Stimulated activated naive CD4-positive, alpha-beta T cell (primary cell): Measurements from ENCODE around the gene MAN1A2.
"Not testable (repeated sequence)": the region's sequence is repeated elsewhere in the genome, so short reads cannot be mapped to it uniquely, and the experiment has no call there.

ENCODE experiments used
- DNase-seq, 6 experiments: peaks; one replicate each; lab custom pipeline; 2025; lab: John Stamatoyannopoulos, UW

The MAN1A2 gene

DNA sequence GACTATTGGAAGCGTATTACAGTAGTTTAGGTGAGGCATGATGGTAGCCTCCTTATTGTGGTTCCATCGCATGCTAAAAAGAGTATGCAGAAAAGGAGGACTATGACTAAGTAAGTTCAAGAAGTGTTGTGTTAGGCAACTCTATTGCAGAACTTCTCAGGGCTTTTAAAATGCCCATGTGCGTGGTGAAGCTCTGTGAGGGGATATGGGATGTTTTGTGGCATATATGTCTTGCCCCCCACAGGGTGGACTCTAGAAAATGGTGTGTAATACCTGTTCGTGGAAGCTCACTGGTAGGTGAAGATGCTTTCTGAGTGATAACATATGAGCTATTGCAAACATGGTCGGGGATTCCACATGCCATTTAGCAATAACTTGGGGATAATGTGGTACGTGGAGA, 31.7 kb downstream of the MAN1A2 start:
- no peak for DNase-seq

DNA sequence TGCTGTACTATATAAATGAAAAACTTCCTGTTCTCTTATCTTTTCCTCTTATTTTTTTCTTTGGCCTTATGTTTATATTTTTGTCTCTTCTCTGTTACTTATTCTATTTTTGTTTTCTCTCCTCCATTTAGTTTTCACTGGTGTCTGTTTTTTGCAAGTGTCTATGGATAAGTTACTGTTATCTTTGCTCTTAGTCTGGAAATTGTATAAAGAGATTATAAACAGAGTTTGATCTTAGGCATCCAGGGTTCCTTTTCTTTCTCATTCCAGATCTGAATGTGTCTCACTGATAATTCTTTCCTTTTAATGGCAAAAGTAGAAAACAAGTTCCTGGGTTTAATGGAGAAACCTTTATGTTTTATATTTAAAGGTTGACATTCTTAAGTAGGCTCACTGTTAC, 34.5 kb downstream of the MAN1A2 start:
- DNase-seq, result no peak

DNA sequence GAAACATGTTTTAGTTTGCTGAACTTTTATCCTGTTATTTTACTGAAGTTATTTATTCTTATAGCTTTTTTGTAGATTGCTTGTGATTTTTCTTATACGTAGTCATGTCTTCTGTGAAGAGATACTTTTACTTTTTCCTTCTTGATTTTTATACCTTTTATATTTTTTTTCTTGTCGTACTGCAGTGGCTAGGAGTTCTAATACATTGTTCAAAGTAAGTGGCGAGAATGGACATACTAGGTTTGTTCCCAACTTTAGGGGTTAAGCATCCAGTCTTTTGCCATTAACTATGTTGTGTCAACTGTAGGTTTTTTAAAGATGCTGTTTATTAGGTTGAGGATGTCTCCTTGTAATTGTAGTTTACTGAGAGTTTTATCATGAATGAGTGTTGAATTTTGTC, 36.3 kb downstream of the MAN1A2 start:
- DNase-seq, result no peak

GRCh38 chr1:117405042-117405441, 37.8 kb downstream of the MAN1A2 start:
- no peak for DNase-seq

DNA sequence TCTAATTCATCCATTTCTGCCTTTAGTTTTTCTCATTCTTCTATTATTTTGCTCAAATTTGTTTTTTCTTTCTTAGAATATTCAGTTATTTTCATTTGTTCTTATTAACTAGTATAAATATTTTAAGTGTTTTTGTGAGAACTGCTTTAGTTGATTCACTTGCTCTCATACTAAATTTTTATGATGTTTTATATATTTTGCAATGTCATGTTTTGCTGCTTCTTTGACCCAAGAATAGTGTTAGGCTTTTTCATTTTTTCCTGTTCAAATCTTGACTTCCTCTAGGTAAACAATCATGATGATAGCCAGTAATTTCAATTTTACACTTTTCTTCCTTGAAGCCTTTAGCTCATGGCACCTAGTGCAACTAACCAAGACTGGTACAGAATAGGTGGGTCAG, 45.2 kb downstream of the MAN1A2 start:
- no peak for DNase-seq

- DNase-seq, result no peak
Observed at GRCh38 chr1:117413412-117413811, 46.2 kb downstream of the MAN1A2 start.

DNA sequence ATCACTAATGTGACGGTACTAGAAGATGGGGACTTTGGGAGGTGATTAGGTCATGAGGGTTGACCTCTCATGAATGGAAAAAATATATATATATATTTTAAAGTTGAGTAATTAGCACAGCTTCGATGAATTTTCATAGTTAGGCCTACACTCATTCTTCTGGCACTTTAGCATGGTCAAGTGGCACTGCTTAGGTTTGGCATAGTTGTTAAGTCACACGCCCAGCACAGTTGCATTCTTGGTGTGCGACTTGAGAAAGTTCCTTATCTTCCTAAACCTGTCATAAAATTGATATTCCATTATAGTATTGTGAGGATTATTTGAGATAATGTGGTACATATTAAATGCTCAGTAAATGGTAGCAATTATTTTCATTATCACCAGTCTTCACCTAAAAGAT, 47.7 kb downstream of the MAN1A2 start:
- no peak for DNase-seq

DNA sequence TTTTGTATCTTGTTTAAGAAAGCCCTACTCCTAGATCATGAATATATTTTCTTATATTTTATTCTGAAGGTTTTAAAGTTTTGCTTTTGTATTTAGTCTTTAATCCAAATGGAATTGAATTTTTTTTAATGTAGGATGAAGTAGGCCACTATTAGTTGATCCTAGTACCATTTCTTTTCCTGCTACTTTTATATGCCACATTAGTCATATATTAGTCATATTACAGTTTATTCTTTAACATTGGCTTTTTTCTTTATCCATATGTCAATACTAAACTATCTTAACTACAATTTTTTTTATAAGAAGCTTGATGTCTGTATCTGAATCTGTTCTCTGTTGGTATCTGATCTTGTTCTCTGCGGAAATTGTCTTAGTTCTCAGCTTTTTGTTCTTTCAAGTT, 48.8 kb downstream of the MAN1A2 start:
- DNase-seq, result no peak

DNA sequence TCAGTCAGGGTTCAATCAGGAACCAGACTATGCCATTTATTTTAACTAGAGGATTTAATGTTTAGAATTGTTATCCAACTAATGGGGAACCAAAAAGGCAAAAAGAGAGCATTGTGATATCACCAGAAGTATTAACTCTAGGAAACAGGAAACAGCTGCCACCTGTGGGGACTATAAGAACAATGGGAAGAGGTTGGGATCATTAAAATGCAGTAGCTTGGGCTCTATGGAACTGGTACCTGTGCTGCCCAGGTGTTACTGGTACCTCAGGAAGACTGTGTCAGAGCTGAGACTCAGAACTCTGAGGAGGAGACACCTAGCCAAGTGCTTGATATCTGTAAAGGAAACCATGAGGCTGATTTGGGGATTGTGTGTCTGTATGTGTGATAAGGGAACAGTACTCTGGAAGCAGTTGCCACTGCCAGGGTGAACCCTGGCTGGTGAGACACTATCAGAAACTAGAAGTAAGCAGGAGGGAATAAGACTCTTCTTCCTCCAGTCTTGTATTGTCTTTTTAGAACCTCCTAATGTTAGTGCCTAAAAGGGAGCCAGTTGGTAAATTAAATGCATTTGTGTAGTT, 49.4 kb downstream of the MAN1A2 start:
- DNase-seq, result no peak

DNA sequence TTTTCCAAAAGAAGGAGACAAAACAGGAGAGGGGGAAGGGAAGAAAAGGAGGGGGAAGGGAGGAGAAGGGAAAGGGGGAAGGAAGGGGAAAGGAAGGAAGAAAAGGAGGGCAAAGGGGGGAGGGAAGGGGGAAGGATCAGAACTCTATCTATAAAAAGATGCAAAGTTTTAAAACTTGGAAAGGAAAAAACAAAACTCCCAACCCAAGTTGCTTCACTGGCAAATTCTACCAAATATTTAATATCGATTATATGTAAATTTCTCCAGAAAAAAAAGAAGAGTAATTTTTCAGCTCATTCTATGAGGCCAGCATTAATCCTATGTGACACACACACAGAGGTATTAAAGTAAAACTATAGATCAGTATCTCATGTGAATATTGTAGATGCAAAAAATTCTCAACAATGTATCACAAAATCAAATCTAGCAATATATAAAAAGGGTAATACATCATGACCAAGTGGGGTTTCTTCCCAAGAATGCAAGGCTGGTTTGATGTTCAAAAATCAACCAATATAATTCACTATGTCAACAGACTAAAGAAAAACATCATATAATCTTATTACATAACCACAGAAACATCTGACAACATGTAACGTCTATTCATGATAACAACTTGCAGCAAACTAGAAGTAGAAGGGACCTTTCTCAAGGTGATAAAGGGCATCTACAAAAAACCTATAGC, 57.9 kb downstream of the MAN1A2 start:
- no peak for DNase-seq

GRCh38 chr1:117427297-117427696, 60.0 kb downstream of the MAN1A2 start:
- no peak for DNase-seq

- DNase-seq, result no peak
Observed at GRCh38 chr1:117433943-117434342, 66.7 kb downstream of the MAN1A2 start.

DNA sequence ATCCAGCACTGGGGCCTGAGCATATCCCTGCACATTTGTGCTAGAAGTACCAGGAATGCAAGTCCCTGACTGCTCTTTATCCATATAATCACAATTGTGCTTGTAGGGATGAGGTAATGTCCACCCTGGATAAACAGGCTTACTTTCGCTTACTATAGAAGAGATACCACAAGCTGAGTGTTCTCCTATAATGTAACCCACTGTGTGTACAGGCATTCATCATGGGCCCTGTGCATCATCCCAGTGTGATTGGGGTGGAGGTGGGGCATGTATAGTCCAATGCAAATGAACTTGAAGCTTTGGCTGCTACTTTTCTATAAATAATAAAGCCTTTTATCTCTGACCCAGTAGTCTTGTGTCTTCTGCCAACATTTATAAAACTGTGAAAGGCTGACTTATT, 69.3 kb downstream of the MAN1A2 start:
- DNase-seq, result no peak

DNA sequence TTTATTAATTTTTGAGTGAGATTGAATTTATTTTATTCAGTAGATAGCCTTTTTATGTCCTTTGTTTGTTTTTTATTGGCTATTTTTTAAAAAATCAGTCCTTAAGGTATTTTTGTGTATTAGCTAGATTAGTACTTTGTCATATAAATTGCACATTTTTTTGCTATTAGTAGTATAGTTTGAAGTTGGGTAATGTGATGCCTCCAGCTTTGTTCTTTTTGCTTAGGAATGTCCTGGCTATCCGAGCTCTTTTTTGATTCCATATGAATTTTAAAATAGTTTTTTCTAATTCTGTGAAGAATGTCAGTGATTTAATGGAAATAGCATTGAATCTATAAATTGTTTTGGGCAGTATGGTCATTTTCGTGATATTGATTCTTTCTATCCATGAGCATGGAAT, 80.4 kb downstream of the MAN1A2 start:
- no peak for DNase-seq

DNA sequence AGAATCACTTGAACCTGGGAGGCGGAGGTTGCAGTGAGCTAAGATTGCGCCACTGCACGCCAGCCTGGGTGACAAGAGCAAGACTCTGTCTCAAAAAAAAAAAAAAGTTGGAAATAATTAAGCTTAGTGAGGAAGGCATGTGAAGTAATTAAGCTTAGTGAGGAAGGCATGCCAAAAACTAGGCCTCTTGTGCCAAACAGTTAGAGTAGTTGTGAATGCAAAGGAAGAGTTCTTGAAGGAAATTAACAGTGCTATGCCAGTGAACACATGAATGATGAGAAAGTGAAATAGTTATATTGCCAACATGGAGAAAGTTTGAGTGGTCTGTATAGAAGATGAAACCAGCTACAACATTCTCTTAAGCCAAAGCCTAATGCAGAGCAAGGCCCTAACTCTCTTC, 85.0 kb downstream of the MAN1A2 start:
- no peak for DNase-seq

- DNase-seq, result no peak
Observed at GRCh38 chr1:117453958-117454357, 86.7 kb downstream of the MAN1A2 start.

GRCh38 chr1:117458410-117458809, 91.2 kb downstream of the MAN1A2 start:
- DNase-seq, result not testable (repeated sequence)

DNA sequence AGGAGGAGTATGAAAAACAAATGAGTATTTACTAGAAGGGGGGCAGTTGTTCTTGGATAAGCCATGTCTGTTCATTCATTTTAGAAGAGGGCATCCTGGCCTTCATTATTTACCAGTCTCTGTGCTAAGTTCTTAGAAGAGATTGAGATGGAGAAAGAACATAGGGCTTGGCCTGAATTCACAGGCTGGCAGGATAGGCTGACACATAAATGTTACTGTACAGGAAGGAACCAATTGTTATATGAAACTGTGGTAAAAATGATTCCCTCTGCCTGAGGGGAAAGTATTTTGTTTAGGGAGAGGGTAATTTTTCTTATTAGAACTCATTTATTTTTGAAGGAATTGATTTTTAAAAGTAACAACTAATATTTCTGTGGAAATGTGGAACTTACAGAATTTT, 99.5 kb downstream of the MAN1A2 start:
- no peak for DNase-seq

- no peak for DNase-seq
Observed at GRCh38 chr1:117467336-117467735, 100.1 kb downstream of the MAN1A2 start.

DNA sequence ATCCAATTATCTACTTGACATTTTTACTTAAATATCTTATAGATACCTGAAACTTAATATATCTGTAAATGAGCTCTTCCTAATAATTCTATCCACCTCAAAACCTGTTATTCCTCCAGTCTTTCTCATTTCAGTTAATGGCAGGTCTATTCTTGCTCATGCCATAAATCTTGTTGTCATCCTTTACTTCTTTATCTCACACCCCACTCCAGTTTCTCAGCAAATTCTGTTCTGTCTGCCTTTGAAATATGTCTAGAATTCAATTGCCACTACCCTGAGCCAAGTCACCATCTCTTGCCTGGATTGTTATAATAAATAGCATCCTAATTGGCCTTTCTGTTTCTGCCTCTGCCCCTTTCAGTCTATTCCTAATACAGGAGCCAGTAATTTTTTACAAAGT, 105.8 kb downstream of the MAN1A2 start:
- no peak for DNase-seq

DNA sequence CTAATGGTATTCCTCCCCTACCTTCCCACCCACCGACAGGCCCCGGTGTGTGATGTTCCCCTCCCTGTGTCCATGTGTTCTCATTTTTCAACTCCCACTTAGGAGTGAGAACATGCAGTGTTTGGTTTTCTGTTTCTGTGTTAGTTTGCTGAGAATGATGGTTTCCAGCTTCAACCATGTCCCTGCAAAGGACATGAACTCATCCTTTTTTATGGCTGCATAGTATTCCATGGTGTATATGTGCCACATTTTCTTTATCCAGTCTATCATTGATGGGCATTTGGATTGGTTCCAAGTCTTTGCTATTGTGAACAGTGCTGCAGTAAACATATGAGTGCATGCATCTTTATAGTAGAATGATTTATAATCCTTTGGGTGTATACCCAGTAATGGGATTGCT, 108.2 kb downstream of the MAN1A2 start:
- not testable (repeated sequence) for DNase-seq

DNA sequence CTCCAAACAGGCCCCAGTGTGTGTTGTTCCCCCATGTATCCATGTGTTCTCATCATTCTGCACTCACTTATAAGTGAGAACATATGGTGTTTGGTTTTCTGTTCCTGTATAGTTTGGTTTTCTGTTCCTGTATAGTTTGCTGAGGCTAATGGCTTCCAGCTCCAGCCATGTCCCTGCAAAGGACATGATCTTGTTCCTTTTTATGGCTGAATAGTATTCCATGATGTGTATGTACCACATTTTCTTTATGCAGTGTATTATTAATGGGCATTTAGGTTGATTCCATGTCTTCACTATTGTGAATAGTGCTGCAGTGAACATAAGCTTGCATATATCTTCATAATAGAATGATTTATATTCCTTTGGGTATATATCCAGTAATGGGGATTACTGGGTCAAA, 111.8 kb downstream of the MAN1A2 start:
- DNase-seq, result no peak

DNA sequence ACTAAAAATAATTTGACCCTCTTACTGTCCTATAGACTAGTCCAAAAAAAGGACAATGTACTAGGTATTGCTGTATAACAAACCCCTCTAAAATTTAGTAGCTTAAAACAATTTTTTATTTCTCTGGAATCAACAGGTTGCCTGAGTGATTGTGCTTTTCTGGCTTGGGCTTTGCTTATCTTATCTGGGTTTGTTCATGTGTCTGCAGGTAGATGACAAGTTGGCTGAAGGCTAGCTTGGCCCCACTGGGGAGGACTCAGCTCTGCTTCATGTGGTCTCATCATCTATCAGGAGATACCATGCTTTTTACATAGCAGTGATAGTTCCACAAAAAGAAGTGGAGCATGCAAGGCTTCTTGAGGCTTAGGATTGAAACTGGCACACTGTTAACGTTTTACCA, 114.2 kb downstream of the MAN1A2 start:
- DNase-seq, result no peak

DNA sequence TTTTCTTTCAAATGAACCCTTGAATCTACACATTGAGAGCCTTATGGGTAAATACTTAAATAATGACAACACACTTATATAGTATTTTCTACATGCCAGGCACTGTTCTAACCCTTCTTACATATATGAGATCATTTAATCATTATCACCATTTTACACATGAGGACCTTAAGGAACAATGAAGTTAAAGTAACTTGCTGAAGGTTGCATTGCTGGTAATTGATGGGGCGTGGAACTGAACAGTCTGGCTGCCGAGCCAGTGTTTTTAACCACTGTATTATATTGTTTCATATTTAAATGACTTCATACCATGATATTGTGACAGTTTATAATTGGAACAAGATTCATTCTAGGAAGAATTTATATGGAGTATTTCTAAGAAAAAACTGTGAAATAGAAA, 126.7 kb downstream of the MAN1A2 start:
- no peak for DNase-seq
